BE2C (cell line): ENCODE results near the gene TJP3.

Experiments
- DNase-seq: peaks from one replicate; pipeline ENCODE4 v3.0.0-alpha.2; 2020
- H3K27me3 ChIP-seq: fragments of 250-450 bp; sonication (Bioruptor Pico); 2 replicates; pipeline ENCODE4 v1.5.1; 2020; ENCODE audit warnings: mild to moderate bottlenecking
- H3K36me3 ChIP-seq: fragments of 250-450 bp; sonication (Bioruptor Pico); 2 replicates; pipeline ENCODE4 v1.5.1; 2020; ENCODE audit warnings: mild to moderate bottlenecking
- H3K4me1 ChIP-seq: fragments of 250-450 bp; sonication (Bioruptor Pico); 2 replicates; pipeline ENCODE4 v1.5.1; 2020
- H3K4me3 ChIP-seq: 2 replicates; pipeline ENCODE4 v1.5.1; 2011; ENCODE audit warnings: low read depth, low read length
- H3K9me3 ChIP-seq: fragments of 250-450 bp; sonication (Bioruptor Pico); 2 replicates; pipeline ENCODE4 v1.5.1; 2020
- CTCF ChIP-seq: IDR thresholded peaks from 2 replicates; pipeline ENCODE4 v1.5.1; 2012; ENCODE audit warnings: mild to moderate bottlenecking, low read depth, low read length

Gene TJP3

GRCh38 chr19:3782330-3782729, 74.1 kb downstream of the TJP3 start:
- H3K4me3 ChIP-seq = no peak overlapping the region
- peaks cover 39% of the 10 kb centered on the region for H3K27me3 ChIP-seq
- TF ChIP-seq CTCF = no peak
- H3K9me3 ChIP-seq = peaks cover 7% of the 10 kb centered on the region; the same call in 1 of the 2 replicates
- no peaks in the 10 kb centered on the region for H3K4me1 ChIP-seq
- H3K36me3 ChIP-seq = no peaks in the 10 kb centered on the region
- no peak for DNase-seq

- Histone ChIP-seq H3K9me3 (peaks cover 7% of the 10 kb centered on the region; the same call in 1 of the 2 replicates), H3K4me1 (no peaks in the 10 kb centered on the region), H3K36me3 (no peaks in the 10 kb centered on the region), H3K4me3 (no peak overlapping the region), H3K27me3 (peaks cover 39% of the 10 kb centered on the region)
- TF ChIP-seq CTCF = no peak
- no peak for DNase-seq
These were observed 74.7 kb downstream of the TJP3 start for GRCh38 chr19:3782903-3783302.

- Histone ChIP-seq H3K27me3 (peaks cover 33% of the 10 kb centered on the region), H3K9me3 (peaks cover 7% of the 10 kb centered on the region; the same call in 1 of the 2 replicates), H3K4me1 (no peaks in the 10 kb centered on the region), H3K4me3 (no peak overlapping the region), H3K36me3 (no peaks in the 10 kb centered on the region)
- DNase-seq = peak; percentile 59
- TF ChIP-seq CTCF = peak; percentile 46
These were observed 75.7 kb downstream of the TJP3 start for GRCh38 chr19:3783660-3784584.

- peaks cover 33% of the 10 kb centered on the region for H3K27me3 ChIP-seq
- no peak overlapping the region for H3K4me3 ChIP-seq
- DNase-seq = no peak
- peaks cover 7% of the 10 kb centered on the region; the same call in 1 of the 2 replicates for H3K9me3 ChIP-seq
- H3K36me3 ChIP-seq = no peaks in the 10 kb centered on the region
- no peak for TF ChIP-seq CTCF
- H3K4me1 ChIP-seq = no peaks in the 10 kb centered on the region
These were observed 76.6 kb downstream of the TJP3 start for GRCh38 chr19:3784607-3785450.

- Histone ChIP-seq H3K4me3 (no peak overlapping the region), H3K36me3 (no peaks in the 10 kb centered on the region), H3K4me1 (no peaks in the 10 kb centered on the region), H3K27me3 (peaks cover 33% of the 10 kb centered on the region), H3K9me3 (peaks cover 7% of the 10 kb centered on the region; the same call in 1 of the 2 replicates)
- DNase-seq = no peak
- no peak for TF ChIP-seq CTCF
These were observed 77.3 kb downstream of the TJP3 start for GRCh38 chr19:3785451-3785937.
